Liver (tissue), 3 donors: ENCODE measurements around the gene PHF12.

Source experiments
- ATF3 ChIP-seq: IDR thresholded peaks from 2 replicates; pipeline ENCODE4 v1.6.1; 2016; ENCODE audit warnings: antibody characterized with exemption
- CTCF ChIP-seq: fragments of 150-350 bp; IDR thresholded peaks from 2 replicates; pipeline ENCODE4 v1.5.1; 2017; ENCODE audit warnings: improper control_type of control experiment, low read depth, low read length; ENCODE audit not compliant: missing input control
- HNF4G ChIP-seq: IDR thresholded peaks from 2 replicates; pipeline ENCODE4 v1.6.1; 2016; ENCODE audit warnings: antibody characterized with exemption
- RAD21 ChIP-seq, 2 donors: IDR thresholded peaks; 2 replicates each; pipeline ENCODE4 v1.6.1; 2016; ENCODE audit warnings: antibody characterized with exemption in 2 of 2, mild to moderate bottlenecking in 2 of 2
- RXRA ChIP-seq, 2 donors: IDR thresholded peaks; 2 replicates each; pipeline ENCODE4 v1.6.1; 2017 to 2018; ENCODE audit warnings: antibody characterized with exemption in 2 of 2, mild to moderate bottlenecking in 1 of 2
- donor health status: healthy.
- donor health status: healthy.

GRCh38 chr17:28912938-28913333 lies 38.4 kb downstream of the PHF12 start:
- TF ChIP-seq RXRA (IDR thresholded peaks at IDR 0.05) (no peak), CTCF (no peak), RAD21 (IDR thresholded peaks at IDR 0.05) (no peak), ATF3 (no peak), HNF4G (no peak)
